ENCODE measurements around the gene ZNF555.

DNA sequence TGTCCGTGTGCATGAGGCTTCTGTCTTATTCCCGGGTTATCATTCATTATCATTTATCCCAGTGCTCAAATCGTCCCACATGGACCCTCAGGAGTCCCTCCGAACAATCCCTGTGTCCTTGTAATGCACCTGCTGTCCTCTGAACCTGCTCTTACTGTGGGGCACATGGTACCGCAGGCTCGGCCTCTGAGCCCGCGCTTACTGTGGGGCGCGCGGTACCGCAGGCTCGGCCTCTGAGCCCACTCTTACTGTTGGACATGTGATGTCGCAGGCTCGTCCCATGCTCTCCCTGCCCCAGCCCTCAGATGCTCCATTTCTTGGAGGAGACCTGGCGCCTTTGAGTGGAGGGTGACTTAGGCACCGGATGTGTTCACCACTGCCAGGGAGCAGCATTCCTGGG is 38.4 kb upstream of the ZNF555 start:
- TF ChIP-seq, protein P1, sequence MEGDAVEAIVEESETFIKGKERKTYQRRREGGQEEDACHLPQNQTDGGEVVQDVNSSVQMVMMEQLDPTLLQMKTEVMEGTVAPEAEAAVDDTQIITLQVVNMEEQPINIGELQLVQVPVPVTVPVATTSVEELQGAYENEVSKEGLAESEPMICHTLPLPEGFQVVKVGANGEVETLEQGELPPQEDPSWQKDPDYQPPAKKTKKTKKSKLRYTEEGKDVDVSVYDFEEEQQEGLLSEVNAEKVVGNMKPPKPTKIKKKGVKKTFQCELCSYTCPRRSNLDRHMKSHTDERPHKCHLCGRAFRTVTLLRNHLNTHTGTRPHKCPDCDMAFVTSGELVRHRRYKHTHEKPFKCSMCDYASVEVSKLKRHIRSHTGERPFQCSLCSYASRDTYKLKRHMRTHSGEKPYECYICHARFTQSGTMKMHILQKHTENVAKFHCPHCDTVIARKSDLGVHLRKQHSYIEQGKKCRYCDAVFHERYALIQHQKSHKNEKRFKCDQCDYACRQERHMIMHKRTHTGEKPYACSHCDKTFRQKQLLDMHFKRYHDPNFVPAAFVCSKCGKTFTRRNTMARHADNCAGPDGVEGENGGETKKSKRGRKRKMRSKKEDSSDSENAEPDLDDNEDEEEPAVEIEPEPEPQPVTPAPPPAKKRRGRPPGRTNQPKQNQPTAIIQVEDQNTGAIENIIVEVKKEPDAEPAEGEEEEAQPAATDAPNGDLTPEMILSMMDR (IDR thresholded peaks at IDR 0.05; ENCODE audit: low read depth, low read length, poor library complexity, severe bottlenecking) = no peak
- TF ChIP-seq EZH2phosphoT487 (IDR thresholded peaks at IDR 0.05; ENCODE audit: borderline replicate concordance, low read length) = no peak
